Duodenal mucosa (tissue), 2 donors: ENCODE results near the gene GATAD2A.

ENCODE experiments used
- H3K27ac ChIP-seq: one replicate; pipeline ENCODE4 v1.7.0; 2013; ENCODE audit warnings: low read depth, low read length
- H3K27me3 ChIP-seq, 2 donors: one replicate each; pipeline ENCODE4 v1.7.0; 2013; ENCODE audit warnings: low read length in 2 of 2, control low read depth in 1 of 2; ENCODE audit not compliant: insufficient read depth in 2 of 2, control insufficient read depth in 1 of 2
- H3K36me3 ChIP-seq, 2 donors: one replicate each; pipeline ENCODE4 v1.7.0; 2013; ENCODE audit warnings: low read length in 2 of 2, control low read depth in 1 of 2; ENCODE audit not compliant: insufficient read depth in 2 of 2, control insufficient read depth in 1 of 2
- H3K4me1 ChIP-seq, 2 donors: one replicate each; pipeline ENCODE4 v1.7.0; 2013; ENCODE audit warnings: low read length in 2 of 2, control low read depth in 1 of 2; ENCODE audit not compliant: insufficient read depth in 2 of 2, control insufficient read depth in 1 of 2
- H3K4me3 ChIP-seq, 2 donors: one replicate each; pipeline ENCODE4 v1.7.0; 2013; ENCODE audit warnings: low read length in 2 of 2, low read depth in 1 of 2
- H3K9ac ChIP-seq, 2 donors: one replicate each; pipeline ENCODE4 v1.7.0; 2013; ENCODE audit warnings: low read length in 2 of 2, low read depth in 1 of 2
- H3K9me3 ChIP-seq, 2 donors: one replicate each; pipeline ENCODE4 v1.7.0; 2013; ENCODE audit warnings: low read length in 2 of 2, control low read depth in 1 of 2; ENCODE audit not compliant: control insufficient read depth in 1 of 2

Gene GATAD2A

DNA sequence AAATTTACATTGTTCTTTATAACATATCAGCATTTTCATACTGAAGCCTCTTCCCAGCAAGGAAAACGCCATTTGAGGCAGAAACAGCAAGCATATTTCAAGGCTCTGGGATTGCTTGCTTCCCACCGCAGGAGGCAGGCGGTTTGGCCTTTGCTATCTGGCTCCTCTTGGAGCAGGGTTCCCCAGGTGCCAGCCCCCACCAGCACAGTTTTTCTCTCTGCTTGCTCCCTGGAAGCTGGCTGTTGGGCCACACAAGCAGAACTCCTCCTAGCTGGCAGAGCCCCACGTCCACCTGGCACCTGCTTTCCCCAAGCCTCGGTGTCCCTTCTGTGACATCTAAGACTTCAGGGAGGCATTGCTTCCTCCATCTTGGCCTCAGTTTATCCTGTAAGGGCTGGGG lies 16.7 kb downstream of the GATAD2A start:
- no peaks in the 10 kb centered on the region for H3K9me3 ChIP-seq
- H3K4me3 ChIP-seq: no peak overlapping the region
- no peak overlapping the region for H3K27ac ChIP-seq
- no peaks in the 10 kb centered on the region for H3K36me3 ChIP-seq
- no peaks in the 10 kb centered on the region for H3K27me3 ChIP-seq
- H3K9ac ChIP-seq: no peak overlapping the region
- peaks cover 9 to 27% of the 10 kb centered on the region in 2 donors for H3K4me1 ChIP-seq

DNA sequence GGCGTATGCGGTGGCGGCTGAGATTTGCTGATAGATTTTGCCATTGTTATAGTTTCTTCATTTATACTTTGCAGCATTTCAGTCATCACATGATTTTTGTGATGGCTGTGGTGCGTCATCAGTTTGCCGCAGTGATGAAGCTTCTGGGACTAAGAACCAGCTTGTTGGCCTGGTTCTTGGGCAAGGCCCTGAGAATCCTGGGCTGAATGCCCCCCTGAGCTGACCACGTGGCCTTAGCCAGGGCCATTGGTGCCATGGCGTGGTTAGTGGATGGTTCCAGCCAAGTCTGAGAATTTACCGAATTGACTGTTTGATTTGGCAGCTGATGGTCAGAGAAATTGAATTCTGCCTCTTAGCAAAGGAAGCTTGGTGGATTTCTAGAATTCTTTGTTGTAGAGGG lies 17.8 kb downstream of the GATAD2A start:
- H3K36me3 ChIP-seq: no peaks in the 10 kb centered on the region
- peaks cover 9 to 19% of the 10 kb centered on the region in 2 donors for H3K4me1 ChIP-seq
- H3K27me3 ChIP-seq: no peaks in the 10 kb centered on the region
- no peak overlapping the region for H3K27ac ChIP-seq
- H3K9me3 ChIP-seq: no peaks in the 10 kb centered on the region
- H3K4me3 ChIP-seq: no peak overlapping the region
- H3K9ac ChIP-seq: no peak overlapping the region

DNA sequence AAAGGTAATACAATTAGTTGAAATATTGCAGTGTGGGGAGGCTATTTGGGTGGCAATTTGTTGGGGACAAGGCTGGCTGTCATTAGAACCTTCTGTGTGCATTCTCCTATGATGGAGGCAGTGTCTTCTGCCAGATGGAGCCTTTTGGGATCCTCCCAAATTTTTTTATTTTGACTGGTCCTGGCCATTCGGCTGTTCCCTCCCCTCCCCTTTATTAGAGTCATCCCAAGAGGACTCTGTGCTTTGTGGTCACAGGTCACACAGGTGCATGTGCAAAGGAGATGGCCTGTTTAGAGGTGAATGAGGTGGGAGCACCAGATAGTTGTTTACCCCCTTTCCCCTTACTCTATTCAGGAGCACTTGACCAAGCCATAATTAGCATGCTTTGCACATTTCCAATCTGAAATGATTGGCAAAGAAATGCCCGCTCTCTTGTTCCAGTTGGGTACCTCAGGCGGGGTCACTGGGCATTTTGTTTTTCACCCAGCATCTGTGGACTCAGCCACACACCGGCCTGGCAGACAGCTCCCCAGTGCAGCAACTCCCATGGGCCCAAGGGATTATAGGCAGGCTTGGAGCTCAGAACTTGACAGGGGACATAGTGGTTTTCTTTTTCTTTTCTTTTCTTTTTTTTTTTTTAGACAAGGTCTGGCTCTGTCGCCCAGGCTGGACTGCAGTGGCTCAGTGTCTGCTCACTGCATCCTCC lies 19.8 kb downstream of the GATAD2A start:
- H3K27me3 ChIP-seq: no peaks in the 10 kb centered on the region
- H3K9ac ChIP-seq: no peak overlapping the region
- no peak overlapping the region for H3K27ac ChIP-seq
- peaks cover 9 to 13% of the 10 kb centered on the region in 2 donors for H3K4me1 ChIP-seq
- peaks cover 0 to 2% of the 10 kb centered on the region in 2 donors for H3K36me3 ChIP-seq
- no peaks in the 10 kb centered on the region for H3K9me3 ChIP-seq
- no peak overlapping the region for H3K4me3 ChIP-seq

DNA sequence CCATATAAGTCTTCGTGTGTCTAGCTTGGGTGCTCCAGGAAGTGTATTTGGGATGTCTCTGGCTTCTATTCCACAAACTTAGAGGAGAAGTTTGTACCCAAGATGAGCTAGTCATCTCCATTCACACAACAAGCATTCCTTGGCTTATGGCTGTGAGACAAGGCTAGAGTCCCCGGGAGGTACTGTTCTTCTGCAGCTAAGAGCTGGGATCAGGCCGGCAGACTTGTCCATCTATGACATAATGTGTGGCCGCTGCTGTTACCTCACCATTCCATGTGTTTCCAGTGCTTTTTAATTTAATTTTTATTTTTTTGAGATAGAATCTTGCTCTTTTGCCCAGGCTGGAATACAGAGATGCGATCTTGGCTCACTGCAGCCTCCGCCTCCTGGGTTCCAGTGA lies 20.7 kb downstream of the GATAD2A start:
- no peaks in the 10 kb centered on the region for H3K9me3 ChIP-seq
- no peak overlapping the region for H3K9ac ChIP-seq
- H3K27ac ChIP-seq: no peak overlapping the region
- no peaks in the 10 kb centered on the region for H3K27me3 ChIP-seq
- H3K4me1 ChIP-seq: peaks cover 2 to 9% of the 10 kb centered on the region in 2 donors
- peaks cover 0 to 3% of the 10 kb centered on the region in 2 donors for H3K36me3 ChIP-seq
- H3K4me3 ChIP-seq: no peak overlapping the region

DNA sequence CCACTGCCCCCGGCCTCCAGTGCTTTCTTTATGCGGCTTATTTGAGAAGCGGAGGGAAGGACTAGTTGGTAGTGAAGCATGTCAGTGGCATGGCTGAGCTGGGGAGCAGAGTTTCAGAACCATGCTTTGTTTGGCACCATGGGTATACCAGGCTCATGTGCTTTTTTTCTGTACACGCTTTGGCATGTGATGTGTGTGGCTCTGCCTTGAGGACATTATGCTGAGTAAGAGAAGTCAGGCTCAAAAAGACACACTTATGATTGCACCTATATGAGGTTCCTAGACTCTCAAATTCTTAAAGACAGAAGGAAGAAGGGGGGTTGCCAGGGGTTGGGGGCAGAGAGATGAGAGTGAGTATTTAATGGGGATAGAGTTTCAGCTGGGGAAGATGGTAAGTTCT lies 21.3 kb downstream of the GATAD2A start:
- no peaks in the 10 kb centered on the region for H3K9me3 ChIP-seq
- H3K36me3 ChIP-seq: peaks cover 0 to 3% of the 10 kb centered on the region in 2 donors
- no peak overlapping the region for H3K27ac ChIP-seq
- H3K27me3 ChIP-seq: no peaks in the 10 kb centered on the region
- H3K9ac ChIP-seq: no peak overlapping the region
- H3K4me1 ChIP-seq: peaks cover 0 to 8% of the 10 kb centered on the region in 2 donors
- no peak overlapping the region for H3K4me3 ChIP-seq

DNA sequence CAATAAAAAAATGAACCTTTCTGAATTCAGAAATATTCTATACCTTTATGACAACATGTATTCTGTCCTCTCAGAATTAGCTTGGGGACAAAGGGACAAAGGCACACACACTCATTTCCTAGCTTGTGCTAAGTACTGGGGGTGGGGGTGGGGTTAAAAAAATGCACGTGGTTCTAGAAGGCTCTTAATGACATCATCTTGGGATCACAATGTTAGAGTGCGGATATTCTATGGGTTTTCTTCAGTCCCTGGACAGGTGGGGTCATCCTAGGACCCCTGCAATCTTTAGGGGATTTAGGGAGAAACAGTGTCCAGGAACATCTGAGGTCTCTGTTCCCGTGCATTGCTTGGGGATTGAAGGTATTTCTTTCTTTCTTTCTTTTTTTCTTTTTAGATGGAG lies 21.8 kb downstream of the GATAD2A start:
- peaks cover 0 to 3% of the 10 kb centered on the region in 2 donors for H3K36me3 ChIP-seq
- peaks cover 0 to 8% of the 10 kb centered on the region in 2 donors for H3K4me1 ChIP-seq
- no peak overlapping the region for H3K4me3 ChIP-seq
- H3K27me3 ChIP-seq: no peaks in the 10 kb centered on the region
- H3K27ac ChIP-seq: no peak overlapping the region
- no peak overlapping the region for H3K9ac ChIP-seq
- H3K9me3 ChIP-seq: no peaks in the 10 kb centered on the region

DNA sequence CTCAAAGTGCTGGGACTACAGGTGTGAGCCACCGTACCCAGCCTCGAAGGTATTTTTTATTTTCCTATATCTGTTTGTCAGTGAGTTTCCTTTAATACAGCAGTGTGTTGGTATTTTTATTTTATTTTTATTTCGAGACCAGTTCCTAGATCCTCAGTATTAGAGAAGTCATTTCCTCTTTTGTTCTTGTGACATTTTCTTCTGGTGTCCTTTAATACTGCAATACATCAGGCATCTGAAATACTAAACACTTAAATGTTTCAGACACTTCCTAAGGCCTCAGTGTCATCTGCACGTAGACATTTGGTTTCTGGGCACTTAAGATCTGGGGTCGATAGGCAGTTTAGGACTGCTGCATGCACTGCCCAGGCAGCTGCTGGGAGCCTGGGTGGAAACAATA lies 22.5 kb downstream of the GATAD2A start:
- H3K36me3 ChIP-seq: peaks cover 0 to 3% of the 10 kb centered on the region in 2 donors
- H3K27ac ChIP-seq: no peak overlapping the region
- H3K4me3 ChIP-seq: no peak overlapping the region
- no peaks in the 10 kb centered on the region for H3K27me3 ChIP-seq
- peaks cover 0 to 8% of the 10 kb centered on the region in 2 donors for H3K4me1 ChIP-seq
- no peak overlapping the region for H3K9ac ChIP-seq
- no peaks in the 10 kb centered on the region for H3K9me3 ChIP-seq

DNA sequence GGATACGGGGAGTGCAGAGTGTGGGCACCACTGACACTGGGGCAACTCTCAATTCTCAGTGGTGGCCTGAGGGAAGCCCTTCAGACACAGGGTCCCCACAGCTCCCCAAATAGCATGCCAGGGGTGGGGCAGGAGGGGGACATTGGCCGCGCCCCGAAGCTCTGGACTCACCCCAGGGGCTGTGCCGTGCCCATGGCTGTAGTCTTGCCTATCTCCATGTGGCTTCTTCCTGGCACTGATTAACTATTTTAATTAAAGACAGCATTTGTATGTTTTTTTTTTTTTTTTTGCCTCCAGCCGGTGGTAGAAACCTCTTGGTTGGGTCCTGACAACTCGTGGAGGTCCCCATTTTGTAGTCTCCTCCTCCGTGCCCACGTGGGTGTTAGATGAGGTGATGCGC lies 23.3 kb downstream of the GATAD2A start:
- no peaks in the 10 kb centered on the region for H3K9me3 ChIP-seq
- H3K27ac ChIP-seq: no peak overlapping the region
- H3K4me1 ChIP-seq: peaks cover 0 to 10% of the 10 kb centered on the region in 2 donors

DNA sequence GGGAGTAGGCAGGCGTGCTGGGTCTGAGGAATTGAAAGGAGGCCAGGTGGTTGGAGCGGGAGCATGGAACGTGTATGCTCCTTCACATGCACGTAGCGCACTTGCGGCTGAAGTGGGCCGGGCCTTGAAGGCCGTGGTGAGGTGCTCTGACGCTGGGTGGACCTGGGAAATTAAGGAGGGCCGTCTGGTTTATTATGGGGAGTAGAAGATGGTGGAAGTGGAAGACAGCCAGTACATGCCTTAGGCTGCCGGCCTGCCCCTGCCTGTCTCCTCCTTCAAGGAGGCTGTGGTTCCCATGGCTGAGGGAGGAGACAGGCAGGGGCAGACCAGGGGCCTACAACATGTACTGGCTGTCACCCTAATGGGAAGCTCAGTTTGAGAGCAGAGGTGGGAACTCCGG lies 23.9 kb downstream of the GATAD2A start:
- Histone ChIP-seq H3K4me3 (no peak overlapping the region), H3K27ac (no peak overlapping the region), H3K9me3 (no peaks in the 10 kb centered on the region), H3K4me1 (peaks cover 0 to 14% of the 10 kb centered on the region in 2 donors), H3K27me3 (no peaks in the 10 kb centered on the region), H3K9ac (no peak overlapping the region), H3K36me3 (peaks cover 0 to 3% of the 10 kb centered on the region in 2 donors)

More for the DNA sequence above, 23.3 kb downstream of the GATAD2A start:
- Histone ChIP-seq H3K9ac (no peak overlapping the region), H3K4me3 (no peak overlapping the region), H3K36me3 (peaks cover 0 to 3% of the 10 kb centered on the region in 2 donors), H3K27me3 (no peaks in the 10 kb centered on the region)

DNA sequence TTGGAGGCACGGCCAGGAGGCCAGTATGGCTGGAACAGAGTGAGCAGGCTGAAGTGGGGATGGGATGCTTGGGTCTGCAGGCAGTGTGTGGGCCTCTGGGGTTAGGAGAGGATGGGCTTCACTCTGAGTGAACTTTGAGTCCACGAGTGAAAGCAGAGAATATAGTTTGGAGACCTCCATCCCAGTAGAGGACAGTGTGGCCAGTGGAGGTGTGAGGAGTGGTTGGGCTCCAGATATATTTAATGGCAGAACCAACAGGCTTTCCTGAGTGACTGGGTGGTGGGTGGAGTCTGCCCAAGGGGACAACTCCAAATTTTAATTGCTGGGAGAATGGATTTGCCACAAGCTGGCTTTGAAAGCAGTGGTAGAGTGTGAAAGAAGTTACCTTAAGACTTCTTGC lies 27.3 kb downstream of the GATAD2A start:
- Histone ChIP-seq H3K4me3 (no peak overlapping the region), H3K9me3 (no peaks in the 10 kb centered on the region), H3K36me3 (peaks cover 3 to 8% of the 10 kb centered on the region in 2 donors), H3K27me3 (no peaks in the 10 kb centered on the region), H3K9ac (no peak overlapping the region), H3K4me1 (peaks cover 0 to 6% of the 10 kb centered on the region in 2 donors), H3K27ac (no peak overlapping the region)
